OCI-LY7 (cell line): Measurements from ENCODE around the gene UAP1L1. TPM values are rescaled to one million over a fixed set of nuclear protein-coding genes. Genes with fewer than 3 reads are reported as not detected.
A peak's percentile ranks its signal among the peaks of the same experiment; 100 is the strongest.

Source experiments
- BruUV-seq: library from RNA; stranded (reverse); fragments of 400-500 nt; replicated peaks from 2 replicates; lab custom pipeline; 2021; lab: Mats Ljungman, UMichigan
- CTCF ChIA-PET: fragments of 300-600 bp; sonication (Branson Sonifier 250); formaldehyde crosslinking; loops from one replicate; lab custom pipeline; 2022; ENCODE audit warnings: antibody characterized with exemption; ENCODE audit not compliant: unreplicated experiment; lab: Charles Lee
- POLR2A ChIA-PET: fragments of 300-600 bp; sonication (Branson Sonifier 250); formaldehyde crosslinking; loops from one replicate; lab custom pipeline; 2022; ENCODE audit warnings: antibody characterized with exemption; lab: Charles Lee
- DNase-seq: peaks from one replicate; pipeline ENCODE4 v3.0.0-alpha.2; 2015; ENCODE audit warnings: low spot score
- H2AFZ ChIP-seq: fragments of 200-600 bp; sonication (generic), shearing (Covaris generic); 2 replicates; pipeline ENCODE4 v1.6.1; 2014; ENCODE audit warnings: mild to moderate bottlenecking, antibody characterized with exemption, low read length, moderate library complexity
- H3K27ac ChIP-seq: fragments of 200-600 bp; sonication (generic); 2 replicates; pipeline ENCODE4 v1.5.1; 2014; ENCODE audit warnings: mixed run types, low read depth, mild to moderate bottlenecking, moderate library complexity, low read length, inconsistent platforms; ENCODE audit not compliant: poor library complexity, severe bottlenecking
- H3K36me3 ChIP-seq: fragments of 200-600 bp; sonication (generic); 2 replicates; pipeline ENCODE4 v1.6.1; 2014; ENCODE audit warnings: mild to moderate bottlenecking, antibody characterized with exemption, low read length, moderate library complexity, mixed read lengths; ENCODE audit not compliant: insufficient read depth
- H3K4me1 ChIP-seq: fragments of 200-600 bp; sonication (generic); 2 replicates; pipeline ENCODE4 v1.5.1; 2014; ENCODE audit warnings: mild to moderate bottlenecking, low read length; ENCODE audit not compliant: insufficient read depth, poor library complexity, severe bottlenecking
- H3K4me2 ChIP-seq: fragments of 200-600 bp; sonication (generic); 2 replicates; pipeline ENCODE4 v1.6.1; 2014; ENCODE audit warnings: mild to moderate bottlenecking, low read length
- H3K4me3 ChIP-seq: fragments of 200-600 bp; sonication (generic); 2 replicates; pipeline ENCODE4 v1.5.1; 2014; ENCODE audit warnings: mild to moderate bottlenecking, low read depth, low read length; ENCODE audit not compliant: poor library complexity, severe bottlenecking
- H3K79me2 ChIP-seq: fragments of 200-600 bp; sonication (generic); 2 replicates; pipeline ENCODE4 v1.6.1; 2016; ENCODE audit warnings: low read depth, mild to moderate bottlenecking, low read length, moderate library complexity, mixed read lengths; ENCODE audit not compliant: insufficient read depth
- H3K9me2 ChIP-seq: fragments of 200-600 bp; sonication (generic); 2 replicates; pipeline ENCODE4 v1.6.1; 2016; ENCODE audit warnings: mild to moderate bottlenecking, low read length, mixed read lengths; ENCODE audit not compliant: insufficient read depth
- H3K9me3 ChIP-seq: fragments of 200-600 bp; sonication (generic); 2 replicates; pipeline ENCODE4 v1.6.1; 2014; ENCODE audit warnings: mild to moderate bottlenecking, mixed run types, low read length, mixed read lengths
- H4K20me1 ChIP-seq: fragments of 200-600 bp; sonication (generic); 2 replicates; pipeline ENCODE4 v1.6.1; 2014; ENCODE audit warnings: mild to moderate bottlenecking, antibody characterized with exemption, low read length, moderate library complexity, mixed read lengths; ENCODE audit not compliant: insufficient read depth
- EZH2phosphoT487 ChIP-seq: fragments of 200-600 bp; sonication (generic); IDR thresholded peaks from 2 replicates; pipeline ENCODE4 v1.6.1; 2018; ENCODE audit warnings: low read depth, borderline replicate concordance, mild to moderate bottlenecking, mixed run types, antibody characterized with exemption, low read length, moderate library complexity, mixed read lengths
- intact Hi-C: fragments of 100-400 bp; cut with micrococcal nuclease; formaldehyde crosslinking; loops from one replicate; pipeline ENCODE4 v1.10.0; 2022; ENCODE audit not compliant: unreplicated experiment
- total RNA-seq, 2 experiments: library from RNA; depleted of rRNA in 1 of 2; stranded (reverse); fragments of >200 nt in 1 of 2; shearing (Covaris generic) in 1 of 2; gene quantifications; 2 replicates each; pipeline ENCODE4 v1.2.3, GENCODE V29; 2014 to 2022
- TF ChIP-seq, protein P1 (sequence below): fragments of 200-600 bp; sonication (generic); conservative IDR thresholded peaks from 2 replicates; pipeline ENCODE4 v1.5.1; 2014; ENCODE audit warnings: mild to moderate bottlenecking, antibody characterized with exemption, low read length, moderate library complexity, mixed read lengths

UAP1L1 gene
- total RNA-seq, 2 experiments from 2014 or later = 5.7 to 16.7 TPM

DNA sequence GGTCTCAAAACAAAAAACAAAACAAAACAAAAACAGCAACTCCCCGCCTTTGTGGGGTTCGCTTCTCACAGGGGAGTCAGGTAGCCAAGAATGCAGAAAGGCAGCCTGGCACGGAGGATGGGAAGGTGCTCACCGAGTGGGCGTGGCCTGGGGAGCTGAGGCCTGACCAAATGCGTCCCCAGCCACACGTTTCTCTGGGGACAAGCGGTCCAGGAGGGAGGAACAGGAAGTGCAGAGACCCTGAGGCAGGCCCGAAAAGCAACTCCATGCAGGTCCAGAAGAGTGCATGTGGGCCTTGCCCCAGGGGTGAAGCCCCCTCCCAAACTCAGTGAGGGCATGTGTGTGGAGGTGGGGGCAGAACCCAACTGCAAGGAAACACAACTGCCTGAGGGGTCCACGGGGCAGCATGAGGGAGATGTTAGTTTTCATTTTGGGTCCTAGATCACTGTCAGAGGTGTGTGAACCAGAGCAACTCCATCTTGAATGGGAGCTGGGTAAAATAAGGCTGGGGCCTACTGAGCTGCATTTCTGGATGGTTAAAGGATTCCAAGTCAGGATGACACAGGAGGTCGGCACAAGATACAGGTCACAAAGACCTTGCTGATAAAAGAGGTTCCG lies 2.6 kb upstream of the UAP1L1 start:
- H2AFZ ChIP-seq = no peak overlapping the region

DNA sequence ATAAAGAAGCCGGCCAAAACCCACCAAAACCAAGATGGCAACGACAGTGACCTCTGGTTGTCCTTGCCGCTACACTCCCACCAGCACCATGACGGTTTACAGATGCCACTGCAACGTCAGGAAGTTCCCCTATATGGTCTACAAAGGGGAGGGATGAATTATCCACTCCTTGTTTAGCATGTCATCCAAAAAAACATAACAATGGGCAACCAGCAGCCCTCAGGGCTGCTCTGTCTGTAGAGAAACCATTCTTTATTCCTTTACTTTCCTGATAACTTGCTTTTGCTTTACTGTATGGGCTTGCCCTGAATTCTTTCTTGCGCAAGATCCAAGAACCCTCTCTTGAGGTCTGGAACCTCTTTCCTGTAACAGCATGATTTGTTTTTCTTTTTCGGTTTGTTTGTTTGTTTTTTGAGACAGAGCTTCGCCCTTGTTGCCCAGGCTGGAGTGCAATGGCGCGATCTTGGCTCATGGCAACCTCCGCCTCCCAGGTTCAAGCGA lies 2.0 kb upstream of the UAP1L1 start:
- Histone ChIP-seq H3K9me2 (no peaks in the 10 kb centered on the region), H3K36me3 (no peaks in the 10 kb centered on the region), H3K79me2 (no peaks in the 10 kb centered on the region), H3K9me3 (no peaks in the 10 kb centered on the region), H3K4me1 (peaks cover 27% of the 10 kb centered on the region), H4K20me1 (no peaks in the 10 kb centered on the region), H2AFZ (no peak overlapping the region), H3K4me2 (no peak overlapping the region), H3K27ac (no peak overlapping the region), H3K4me3 (no peak overlapping the region)
- ChIA-PET CTCF (no interaction called here), POLR2A (interaction anchor here (1.0 kb wide), 1 partner anchor 11 kb away, joined by 3 read pairs; the partner anchor contains the start of gene MAN1B1)
- no TSS peak for BruUV-seq
- intact Hi-C loops = no loop called here
- no peak for TF ChIP-seq EZH2phosphoT487
- TF ChIP-seq, protein P1, sequence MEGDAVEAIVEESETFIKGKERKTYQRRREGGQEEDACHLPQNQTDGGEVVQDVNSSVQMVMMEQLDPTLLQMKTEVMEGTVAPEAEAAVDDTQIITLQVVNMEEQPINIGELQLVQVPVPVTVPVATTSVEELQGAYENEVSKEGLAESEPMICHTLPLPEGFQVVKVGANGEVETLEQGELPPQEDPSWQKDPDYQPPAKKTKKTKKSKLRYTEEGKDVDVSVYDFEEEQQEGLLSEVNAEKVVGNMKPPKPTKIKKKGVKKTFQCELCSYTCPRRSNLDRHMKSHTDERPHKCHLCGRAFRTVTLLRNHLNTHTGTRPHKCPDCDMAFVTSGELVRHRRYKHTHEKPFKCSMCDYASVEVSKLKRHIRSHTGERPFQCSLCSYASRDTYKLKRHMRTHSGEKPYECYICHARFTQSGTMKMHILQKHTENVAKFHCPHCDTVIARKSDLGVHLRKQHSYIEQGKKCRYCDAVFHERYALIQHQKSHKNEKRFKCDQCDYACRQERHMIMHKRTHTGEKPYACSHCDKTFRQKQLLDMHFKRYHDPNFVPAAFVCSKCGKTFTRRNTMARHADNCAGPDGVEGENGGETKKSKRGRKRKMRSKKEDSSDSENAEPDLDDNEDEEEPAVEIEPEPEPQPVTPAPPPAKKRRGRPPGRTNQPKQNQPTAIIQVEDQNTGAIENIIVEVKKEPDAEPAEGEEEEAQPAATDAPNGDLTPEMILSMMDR = no peak
- no peak for DNase-seq

More for the DNA sequence above, 2.6 kb upstream of the UAP1L1 start:
- no peaks in the 10 kb centered on the region for H3K79me2 ChIP-seq
- H3K4me3 ChIP-seq = no peak overlapping the region
- POLR2A ChIA-PET = interaction anchor here (1.0 kb wide), 1 partner anchor 12 kb away, joined by 3 read pairs; the partner anchor contains the start of gene MAN1B1
- no TSS peak for BruUV-seq
- CTCF ChIA-PET = no interaction called here
- H3K36me3 ChIP-seq = no peaks in the 10 kb centered on the region
- peaks cover 27% of the 10 kb centered on the region for H3K4me1 ChIP-seq
- H3K4me2 ChIP-seq = no peak overlapping the region
- no peaks in the 10 kb centered on the region for H4K20me1 ChIP-seq
- intact Hi-C loops = no loop called here
- H3K27ac ChIP-seq = no peak overlapping the region
- H3K9me3 ChIP-seq = no peaks in the 10 kb centered on the region
- no peaks in the 10 kb centered on the region for H3K9me2 ChIP-seq
- peak; percentile 17 for DNase-seq
- TF ChIP-seq EZH2phosphoT487 = no peak
- TF ChIP-seq, protein P1 = no peak

DNA sequence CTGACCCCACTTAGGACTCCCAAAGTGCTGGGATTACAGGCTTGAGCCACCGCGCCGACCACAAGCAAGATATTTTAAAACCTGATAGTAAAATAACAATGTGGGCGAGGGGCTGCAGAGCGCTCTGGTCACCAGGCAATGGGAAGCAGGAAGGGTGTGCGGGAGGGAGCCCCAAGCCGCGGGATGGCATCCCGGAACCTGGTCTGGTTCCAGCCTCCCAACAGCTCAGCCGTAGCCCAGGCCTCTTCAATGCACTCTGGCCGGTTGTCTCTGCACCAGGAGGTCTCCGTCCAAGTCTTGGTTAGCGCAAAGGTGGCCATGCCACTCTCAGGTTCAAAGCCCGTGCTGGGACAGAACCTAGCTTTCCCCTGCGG lies 694 bp upstream of the UAP1L1 start:
- Histone ChIP-seq H3K27ac (no peak overlapping the region), H4K20me1 (no peaks in the 10 kb centered on the region), H3K36me3 (no peaks in the 10 kb centered on the region), H3K4me2 (peak overlapping the region; percentile 66), H2AFZ (peak overlapping the region; percentile 50; the same call in 1 of the 2 replicates), H3K4me3 (peak overlapping the region; percentile 72), H3K9me3 (no peaks in the 10 kb centered on the region), H3K4me1 (peaks cover 18% of the 10 kb centered on the region), H3K9me2 (no peaks in the 10 kb centered on the region), H3K79me2 (no peaks in the 10 kb centered on the region)
- ChIA-PET CTCF (interaction anchor here (1.1 kb wide), 1 partner anchor 10 kb away, joined by 3 read pairs; the partner anchor contains the start of gene MAN1B1), POLR2A (interaction anchor here (1.2 to 2.0 kb wide), 2 partner anchors 8 to 10 kb away, joined by 4 to 7 read pairs; partner anchors contain the start of gene MAN1B1)
- intact Hi-C loops = no loop called here
- DNase-seq = no peak
- no peak for TF ChIP-seq EZH2phosphoT487
- TF ChIP-seq, protein P1 = no peak
- no TSS peak for BruUV-seq
